Cardiac muscle cell (in vitro differentiated cells and primary cell): ENCODE data around the gene CFAP58. TPM values are rescaled to one million over a fixed set of nuclear protein-coding genes. Genes with fewer than 3 reads are reported as not detected.

Source experiments
- DNase-seq, 2 donors: peaks; one replicate each; pipeline versions ENCODE4 v3.0.0 to v3.0.0-alpha.2; 2010 to 2017; ENCODE audit warnings: low read depth in 1 of 2, low spot score in 1 of 2
- H3K27ac ChIP-seq: fragments of 200-600 bp; sonication (generic); 2 replicates; pipeline ENCODE4 v1.5.1; 2016
- H3K27me3 ChIP-seq: fragments of 200-600 bp; sonication (generic); 2 replicates; pipeline ENCODE4 v1.6.0; 2016; ENCODE audit warnings: control low read depth
- H3K36me3 ChIP-seq: fragments of 200-600 bp; sonication (generic); 2 replicates; pipeline ENCODE4 v1.5.1; 2016; ENCODE audit warnings: control low read depth
- H3K4me1 ChIP-seq: fragments of 200-600 bp; sonication (generic); 2 replicates; pipeline ENCODE4 v1.8.1; 2017; ENCODE audit warnings: low read depth, mild to moderate bottlenecking, mixed run types
- H3K4me3 ChIP-seq: fragments of 200-600 bp; sonication (generic); 2 replicates; pipeline ENCODE4 v1.5.1; 2016; ENCODE audit warnings: mild to moderate bottlenecking
- H3K9me3 ChIP-seq: fragments of 200-600 bp; sonication (generic); 2 replicates; pipeline ENCODE4 v1.5.1; 2017; ENCODE audit warnings: low read depth, mild to moderate bottlenecking, control low read depth
- polyA plus RNA-seq: library from polyadenylated mRNA; unstranded; fragments of >200 nt; fragmentation: Nextera tagmentation; extraction: Ambion mirVana; gene quantifications from 2 replicates; pipeline ENCODE4 v1.2.1, GENCODE V29; 2016
- total RNA-seq: library from RNA; depleted of rRNA; stranded (reverse); fragments of >200 nt; gene quantifications from 2 replicates; pipeline ENCODE4 v1.2.3, GENCODE V29; 2016
- TF ChIP-seq, protein P1 (sequence below): IDR thresholded peaks from 2 replicates; pipeline ENCODE4 v1.5.1; 2012; ENCODE audit warnings: low read depth, mild to moderate bottlenecking, low read length

CFAP58 gene
- total and polyA plus RNA-seq, 2 experiments from 2014 or later: 1.1 to 1.9 TPM

DNA sequence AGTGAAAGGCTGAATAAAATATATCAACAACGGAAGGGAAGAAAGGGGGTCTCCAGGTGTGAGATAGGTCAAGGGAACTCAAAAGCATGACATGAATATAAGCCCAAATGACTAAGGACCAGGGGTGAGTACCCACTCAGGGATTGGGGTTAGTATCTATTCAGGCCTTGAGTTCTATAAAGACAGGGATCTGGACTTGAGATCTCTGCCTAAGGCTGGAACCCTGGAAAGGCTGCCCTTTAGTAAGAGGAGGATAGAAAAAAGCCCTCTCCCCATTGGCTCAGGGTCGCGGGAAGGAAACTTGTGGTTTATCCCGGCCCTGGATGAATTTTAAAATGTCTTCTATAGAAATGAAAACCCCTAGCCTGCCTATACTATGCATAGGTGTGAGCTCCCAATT is 13.0 kb upstream of the CFAP58 start:
- Histone ChIP-seq H3K27me3 (no peaks in the 10 kb centered on the region), H3K36me3 (no peaks in the 10 kb centered on the region), H3K9me3 (no peaks in the 10 kb centered on the region), H3K4me3 (no peak overlapping the region), H3K4me1 (peaks cover 32% of the 10 kb centered on the region), H3K27ac (peak overlapping the region; percentile 100)
- TF ChIP-seq, protein P1, sequence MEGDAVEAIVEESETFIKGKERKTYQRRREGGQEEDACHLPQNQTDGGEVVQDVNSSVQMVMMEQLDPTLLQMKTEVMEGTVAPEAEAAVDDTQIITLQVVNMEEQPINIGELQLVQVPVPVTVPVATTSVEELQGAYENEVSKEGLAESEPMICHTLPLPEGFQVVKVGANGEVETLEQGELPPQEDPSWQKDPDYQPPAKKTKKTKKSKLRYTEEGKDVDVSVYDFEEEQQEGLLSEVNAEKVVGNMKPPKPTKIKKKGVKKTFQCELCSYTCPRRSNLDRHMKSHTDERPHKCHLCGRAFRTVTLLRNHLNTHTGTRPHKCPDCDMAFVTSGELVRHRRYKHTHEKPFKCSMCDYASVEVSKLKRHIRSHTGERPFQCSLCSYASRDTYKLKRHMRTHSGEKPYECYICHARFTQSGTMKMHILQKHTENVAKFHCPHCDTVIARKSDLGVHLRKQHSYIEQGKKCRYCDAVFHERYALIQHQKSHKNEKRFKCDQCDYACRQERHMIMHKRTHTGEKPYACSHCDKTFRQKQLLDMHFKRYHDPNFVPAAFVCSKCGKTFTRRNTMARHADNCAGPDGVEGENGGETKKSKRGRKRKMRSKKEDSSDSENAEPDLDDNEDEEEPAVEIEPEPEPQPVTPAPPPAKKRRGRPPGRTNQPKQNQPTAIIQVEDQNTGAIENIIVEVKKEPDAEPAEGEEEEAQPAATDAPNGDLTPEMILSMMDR: no peak
- no peak for DNase-seq

DNA sequence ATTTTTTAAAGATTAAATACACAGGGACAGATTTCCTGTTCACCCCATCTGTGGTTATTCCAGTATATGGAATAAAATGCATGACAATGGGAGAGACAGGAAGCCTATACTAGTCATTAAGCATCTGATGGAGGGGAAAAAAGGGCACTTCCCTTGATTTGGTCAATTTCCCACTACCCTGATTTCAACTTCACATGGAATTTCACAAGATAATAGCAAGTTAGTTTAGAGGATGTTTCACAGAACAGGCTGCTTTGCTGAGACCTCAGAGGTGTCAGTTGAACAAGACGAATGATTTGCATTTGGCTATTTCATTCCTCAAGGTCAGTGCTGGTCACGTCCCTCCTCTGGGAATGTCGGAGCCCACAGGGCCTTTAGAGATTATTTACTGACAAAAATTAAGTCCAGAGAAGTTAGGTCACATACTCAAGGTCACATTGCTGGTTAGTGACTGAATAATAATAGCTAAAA is 10.7 kb upstream of the CFAP58 start:
- Histone ChIP-seq H3K27me3 (no peaks in the 10 kb centered on the region), H3K9me3 (no peaks in the 10 kb centered on the region), H3K4me1 (peaks cover 26% of the 10 kb centered on the region), H3K36me3 (no peaks in the 10 kb centered on the region), H3K27ac (peak overlapping the region; percentile 73), H3K4me3 (no peak overlapping the region)
- TF ChIP-seq, protein P1: no peak
- peak in 1 of 2 donors; percentile 51 for DNase-seq

DNA sequence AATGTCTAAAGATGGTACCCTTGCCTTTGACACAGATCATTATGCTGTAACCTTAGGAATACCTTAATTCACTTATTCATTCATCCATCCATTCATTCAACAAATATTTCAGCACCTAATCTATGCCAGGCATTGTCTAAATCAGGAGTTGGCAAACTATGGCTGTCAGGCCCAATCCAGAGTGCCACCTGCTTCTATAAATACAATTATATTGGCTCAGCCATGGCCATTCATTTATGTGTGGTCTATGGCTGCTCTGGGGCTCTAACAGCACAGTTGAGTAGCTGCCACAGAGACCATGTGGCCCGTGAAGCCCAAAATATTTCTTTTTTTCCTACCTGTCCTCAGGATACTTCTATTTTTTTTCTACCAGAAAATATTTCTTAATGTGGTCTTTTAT is 9.4 kb upstream of the CFAP58 start:
- H3K9me3 ChIP-seq: no peaks in the 10 kb centered on the region
- no peak for DNase-seq
- H3K4me1 ChIP-seq: peaks cover 22% of the 10 kb centered on the region
- no peak overlapping the region for H3K27ac ChIP-seq
- TF ChIP-seq, protein P1: no peak
- H3K4me3 ChIP-seq: no peak overlapping the region
- H3K36me3 ChIP-seq: no peaks in the 10 kb centered on the region
- H3K27me3 ChIP-seq: no peaks in the 10 kb centered on the region

DNA sequence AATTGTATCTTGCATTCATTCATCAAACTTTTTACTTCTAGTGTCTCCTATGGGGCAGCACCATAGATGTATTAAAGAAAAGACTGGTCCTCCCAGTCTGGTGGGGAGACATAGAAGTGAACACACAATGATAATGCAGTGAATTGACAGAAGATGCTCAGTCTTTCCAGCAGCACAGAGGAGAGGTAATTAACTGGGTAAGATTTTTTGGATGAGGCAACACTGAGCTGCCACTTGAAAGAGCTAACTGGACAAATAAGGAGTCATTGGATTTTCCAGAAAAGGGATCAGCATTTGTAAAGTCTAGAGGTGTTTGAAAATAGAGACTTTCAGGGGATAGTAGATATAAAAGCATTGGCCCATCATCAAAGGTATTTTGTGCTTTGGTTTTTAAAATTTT is 8.1 kb upstream of the CFAP58 start:
- DNase-seq: no peak
- Histone ChIP-seq H3K27ac (no peak overlapping the region), H3K27me3 (no peaks in the 10 kb centered on the region), H3K4me3 (no peak overlapping the region), H3K9me3 (no peaks in the 10 kb centered on the region), H3K4me1 (peaks cover 11% of the 10 kb centered on the region), H3K36me3 (no peaks in the 10 kb centered on the region)
- TF ChIP-seq, protein P1: no peak

DNA sequence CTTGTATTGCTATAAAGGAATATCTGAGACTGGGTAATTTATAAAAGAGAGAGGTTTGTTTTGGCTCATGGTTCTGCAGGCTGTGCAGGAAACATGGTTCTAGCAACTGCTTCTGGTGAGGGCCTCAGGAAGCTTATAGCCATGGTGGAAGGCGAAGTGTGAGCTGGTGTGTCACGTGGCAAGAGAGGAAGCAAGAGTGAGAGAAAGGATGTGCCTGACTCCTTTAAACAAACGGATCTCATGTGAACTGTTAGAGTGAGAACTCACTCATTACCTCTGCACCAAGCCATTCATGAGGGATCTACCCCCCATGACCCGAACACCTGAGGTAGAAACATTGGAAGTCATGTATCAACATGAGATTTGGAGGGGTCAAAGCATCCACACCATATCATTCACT is 7.7 kb upstream of the CFAP58 start:
- Histone ChIP-seq H3K27me3 (no peaks in the 10 kb centered on the region), H3K4me3 (no peak overlapping the region), H3K9me3 (no peaks in the 10 kb centered on the region), H3K27ac (no peak overlapping the region), H3K36me3 (no peaks in the 10 kb centered on the region), H3K4me1 (peaks cover 9% of the 10 kb centered on the region)
- DNase-seq: no peak
- TF ChIP-seq, protein P1: no peak
